ENCODE results near the gene TP63.

Gene TP63

DNA sequence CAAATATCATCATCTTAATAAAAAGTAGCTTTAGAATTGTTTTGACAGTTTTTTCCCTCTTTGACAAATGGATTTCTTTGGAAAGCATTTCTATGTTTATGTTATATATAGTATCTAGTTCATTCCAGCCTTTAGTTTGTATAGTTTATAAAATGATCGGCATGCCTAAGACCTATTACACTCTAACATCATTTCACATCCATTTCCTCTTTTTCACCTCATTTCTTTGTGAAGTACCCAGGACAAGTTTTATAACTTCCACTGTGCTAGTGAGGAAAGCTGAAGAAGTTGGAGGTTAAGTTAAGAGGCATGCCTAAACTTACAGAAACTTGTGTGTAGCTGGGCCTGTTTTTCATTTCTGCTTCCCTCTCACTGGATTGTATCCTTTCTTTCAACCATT is 178.4 kb downstream of the TP63 start:
- no peak for DNase-seq (ENCODE audit: low spot score)

DNA sequence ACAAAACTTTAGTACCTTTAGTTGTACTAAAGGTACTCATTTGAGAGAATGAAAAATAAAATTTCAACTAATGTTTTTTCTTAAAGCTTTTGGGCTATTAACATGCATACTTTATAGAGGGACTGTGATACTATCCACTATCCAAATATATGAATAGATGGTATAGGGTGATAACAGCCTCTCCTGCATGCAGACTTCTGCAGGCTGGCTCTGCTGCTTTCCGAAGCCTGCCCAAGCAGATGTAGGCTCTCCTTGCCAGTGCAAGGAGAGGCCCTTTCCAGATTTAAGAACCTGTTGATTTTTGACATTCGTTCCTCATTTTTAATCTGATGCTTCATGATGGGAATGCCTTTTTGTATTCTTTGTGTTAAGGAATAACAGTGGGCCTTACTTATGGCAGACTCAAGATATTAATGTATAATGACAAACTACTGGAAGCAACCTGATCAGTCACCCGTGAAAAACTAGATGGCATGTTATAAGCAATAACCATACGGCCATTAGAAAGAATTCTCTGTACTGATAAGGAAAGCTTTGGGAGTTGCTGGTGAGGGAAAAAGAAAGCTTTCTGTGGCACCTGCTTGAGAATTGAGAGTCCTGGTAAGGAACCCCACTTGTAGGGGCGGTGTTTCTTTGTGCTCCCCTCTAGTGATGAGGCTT is 181.7 kb downstream of the TP63 start:
- no peak for DNase-seq (ENCODE audit: low spot score)

DNA sequence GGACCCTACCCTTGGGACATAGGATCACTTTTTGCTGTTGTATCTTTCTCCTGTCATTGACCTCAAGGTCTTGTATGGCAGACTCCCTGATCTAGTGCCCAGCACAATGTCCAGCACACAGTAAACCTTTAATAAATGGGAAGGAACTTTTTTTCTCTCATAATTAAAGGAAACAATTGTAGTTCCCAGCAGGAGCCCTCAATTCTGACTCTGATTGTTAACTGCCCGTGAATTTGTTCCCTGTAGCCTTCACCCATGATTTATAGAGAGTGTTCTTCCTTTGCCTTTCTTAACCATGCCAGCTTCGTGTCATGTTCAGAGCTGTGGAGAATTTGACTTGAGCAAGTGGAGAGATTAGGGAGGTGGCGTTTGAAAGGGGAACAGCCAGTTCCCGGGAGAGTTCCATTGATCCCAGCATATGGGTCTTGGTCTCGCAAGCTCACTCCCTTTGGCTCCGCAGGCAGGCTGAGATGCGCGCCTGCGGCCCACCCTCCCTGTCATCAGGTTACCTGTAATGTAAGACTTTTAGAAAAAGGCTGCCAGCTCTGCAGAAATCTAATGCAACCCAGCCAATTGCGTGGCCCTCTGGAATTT is 182.6 kb downstream of the TP63 start:
- no peak for DNase-seq (ENCODE audit: low spot score)

DNA sequence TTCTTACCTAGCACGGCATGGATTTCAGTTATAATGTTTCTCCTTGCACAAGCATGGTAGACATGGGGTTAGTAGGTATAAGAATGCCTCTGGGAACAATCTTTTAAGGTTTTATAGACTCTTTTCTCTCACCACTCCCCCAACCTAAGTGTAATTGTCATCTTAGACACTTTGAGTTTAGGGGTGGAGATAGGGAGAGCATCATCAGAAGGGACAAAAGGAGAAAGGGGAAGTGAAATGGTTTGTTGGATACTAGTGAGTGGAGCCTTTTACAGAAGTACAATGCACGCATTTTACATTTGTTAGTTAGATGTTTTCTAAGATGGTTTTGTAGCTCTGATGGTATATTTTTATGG is 189.2 kb downstream of the TP63 start:
- DNase-seq (ENCODE audit: low spot score): no peak

DNA sequence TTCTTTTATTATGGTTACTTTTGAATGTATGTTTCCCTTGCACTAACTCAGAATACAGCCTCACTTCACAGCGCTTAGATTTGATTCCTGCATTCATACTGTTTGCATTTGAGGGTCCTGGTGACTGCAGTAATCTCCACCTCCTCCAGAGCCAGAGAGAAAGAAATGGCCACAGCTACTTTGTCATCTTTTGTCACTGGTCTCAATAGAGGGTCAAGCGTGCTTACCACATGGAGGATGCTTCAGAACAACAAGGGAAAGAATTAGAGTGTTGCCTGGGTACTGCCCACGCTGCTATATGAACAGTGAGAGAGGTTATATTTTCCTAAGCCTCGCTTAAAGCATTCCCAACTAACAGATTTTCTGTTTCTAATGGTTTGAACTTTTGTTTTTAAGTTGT is 190.1 kb downstream of the TP63 start:
- DNase-seq (ENCODE audit: low spot score): no peak

DNA sequence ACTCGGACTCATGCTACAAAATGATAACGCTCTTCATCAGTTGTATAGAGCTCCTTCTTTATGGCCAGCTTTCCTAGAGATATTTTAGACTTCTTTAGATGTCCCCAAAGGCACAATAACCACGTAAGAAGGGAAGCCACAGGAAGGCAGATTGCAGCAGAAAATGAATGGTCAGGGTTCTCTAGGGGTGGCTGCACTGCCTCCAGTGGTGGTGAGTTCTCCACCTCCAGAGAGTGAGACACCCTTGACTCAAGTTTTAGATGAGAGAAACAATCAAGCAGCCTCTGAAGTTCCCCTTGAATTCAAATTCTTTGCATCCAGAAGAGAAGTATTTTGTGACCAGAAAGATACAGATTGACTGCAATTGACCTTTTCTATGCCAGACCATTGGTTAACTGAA is 191.5 kb downstream of the TP63 start:
- DNase-seq (ENCODE audit: low spot score): no peak

DNA sequence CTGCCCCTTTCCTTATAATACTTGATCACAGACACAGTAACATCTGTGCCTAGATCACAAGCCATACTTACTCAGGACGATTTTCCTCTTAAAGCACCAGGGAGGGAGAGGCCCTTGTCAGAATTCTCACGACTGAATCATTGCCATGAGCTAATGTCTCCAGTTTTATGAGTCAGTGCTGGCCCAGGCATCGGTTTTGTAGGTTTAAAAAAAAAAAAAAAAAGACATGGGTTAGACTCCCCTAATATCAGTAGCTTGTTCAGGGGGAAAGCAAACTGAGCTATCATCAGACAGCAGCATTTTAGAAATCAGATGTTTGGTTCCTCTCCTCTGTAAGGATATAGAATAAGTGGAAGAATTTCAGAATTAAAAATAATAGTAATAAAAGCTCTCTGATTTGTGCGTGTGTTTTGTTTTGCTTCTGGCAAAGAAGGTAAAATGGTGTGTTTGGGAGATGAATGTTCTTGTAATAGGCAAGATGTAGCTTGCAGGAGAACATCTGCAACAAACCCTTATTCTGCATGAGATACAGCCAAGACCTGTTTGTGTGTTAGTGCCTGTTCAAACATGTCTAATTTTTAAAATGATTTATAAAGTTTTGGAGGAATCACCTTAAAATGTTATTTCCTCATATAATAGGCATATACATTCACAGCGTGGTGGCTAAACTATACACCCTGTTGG is 193.6 kb downstream of the TP63 start:
- peak; percentile 17 for DNase-seq (ENCODE audit: low spot score)

DNA sequence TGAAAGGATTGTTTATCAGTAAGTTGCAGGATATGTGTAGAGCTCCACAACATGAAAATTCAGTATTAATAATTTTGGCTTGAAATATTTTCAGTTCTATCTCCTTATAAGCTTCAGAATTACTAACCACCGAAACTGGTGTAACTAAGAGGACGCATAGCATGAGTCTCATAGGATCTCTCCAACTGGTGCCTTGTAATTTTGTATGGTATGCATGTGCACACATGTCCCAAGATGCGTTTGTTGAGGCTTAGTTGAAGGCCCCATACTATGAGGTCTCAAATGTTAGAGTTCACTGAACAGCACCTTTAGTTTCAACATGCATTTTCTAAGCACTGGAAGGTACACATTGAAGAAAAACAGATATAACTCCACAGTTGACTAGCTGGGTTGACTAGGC is 195.4 kb downstream of the TP63 start:
- no peak for DNase-seq (ENCODE audit: low spot score)

DNA sequence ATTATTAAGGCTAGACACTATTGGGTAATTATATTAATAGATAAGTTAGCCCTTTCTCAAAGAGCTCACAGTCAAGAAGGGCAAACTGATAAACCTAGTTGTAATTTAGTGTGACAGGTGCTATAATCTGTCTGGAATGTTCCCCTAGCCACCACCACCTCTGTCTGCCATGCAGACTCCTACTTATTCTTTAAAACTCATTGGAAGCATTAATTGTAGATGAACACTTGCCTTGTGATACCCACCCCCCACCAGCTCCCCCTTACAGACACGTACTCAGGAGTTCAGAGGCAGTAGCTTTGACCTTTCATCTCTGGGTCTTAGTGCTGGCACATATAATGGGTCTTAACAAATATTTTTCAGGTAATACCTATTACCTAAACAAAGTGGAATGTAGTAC is 195.9 kb downstream of the TP63 start:
- DNase-seq (ENCODE audit: low spot score): no peak

DNA sequence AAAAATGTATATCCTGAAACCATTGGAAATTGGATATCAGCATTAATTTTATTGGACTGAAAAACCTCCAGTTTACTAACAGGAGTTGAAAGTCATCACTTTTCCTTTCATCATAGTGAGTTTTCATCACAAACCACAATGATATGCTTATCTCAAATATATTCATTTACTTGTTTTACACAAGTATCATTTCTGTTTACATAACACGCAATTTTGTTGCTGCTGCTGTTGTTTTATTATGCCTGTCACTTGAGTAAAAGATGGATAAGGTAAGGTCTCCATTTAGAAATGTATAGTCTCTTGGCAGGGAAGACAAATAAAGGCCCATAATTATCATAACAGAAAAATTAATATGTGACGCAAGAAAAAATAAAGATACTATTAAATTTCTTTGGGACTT is 199.2 kb downstream of the TP63 start:
- DNase-seq (ENCODE audit: low spot score): no peak

DNA sequence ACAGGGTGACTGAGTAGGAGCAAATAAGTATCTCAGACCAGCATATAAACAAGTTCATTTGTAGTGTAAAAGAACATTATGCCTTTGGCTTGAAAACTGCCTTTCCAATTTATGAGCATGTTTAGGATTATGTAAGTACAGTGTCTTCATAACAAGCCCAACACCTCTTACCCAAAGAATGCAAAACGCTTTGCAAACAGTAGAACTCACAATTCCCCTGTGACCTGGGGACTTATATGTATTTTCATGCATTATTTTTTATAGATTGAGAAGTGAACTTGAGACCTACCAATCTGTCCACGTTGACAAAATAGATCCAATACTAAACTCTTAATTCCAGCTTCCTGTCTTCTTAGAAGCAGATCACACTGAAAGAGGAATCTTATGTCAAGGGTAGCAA is 202.1 kb downstream of the TP63 start:
- DNase-seq (ENCODE audit: low spot score): no peak

DNA sequence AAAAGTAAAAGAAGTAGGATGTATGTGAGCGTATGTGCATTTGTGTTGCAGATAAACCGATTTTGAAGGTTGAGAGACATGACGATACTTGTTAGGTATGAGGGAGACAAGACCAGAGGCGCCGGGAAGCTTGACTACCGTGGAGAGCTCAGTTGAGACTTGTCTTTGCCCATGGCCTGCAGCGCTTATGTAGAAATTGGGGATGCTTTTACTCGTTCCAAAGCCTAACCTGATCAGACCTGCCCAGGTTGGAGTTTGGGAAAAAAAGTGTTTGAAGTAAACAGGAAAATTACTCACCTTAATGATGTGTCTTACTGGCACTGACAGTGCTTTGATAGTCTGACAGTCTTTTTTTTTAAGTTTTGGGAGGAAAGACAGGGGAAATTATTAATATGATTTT is 202.8 kb downstream of the TP63 start:
- no peak for DNase-seq (ENCODE audit: low spot score)

DNA sequence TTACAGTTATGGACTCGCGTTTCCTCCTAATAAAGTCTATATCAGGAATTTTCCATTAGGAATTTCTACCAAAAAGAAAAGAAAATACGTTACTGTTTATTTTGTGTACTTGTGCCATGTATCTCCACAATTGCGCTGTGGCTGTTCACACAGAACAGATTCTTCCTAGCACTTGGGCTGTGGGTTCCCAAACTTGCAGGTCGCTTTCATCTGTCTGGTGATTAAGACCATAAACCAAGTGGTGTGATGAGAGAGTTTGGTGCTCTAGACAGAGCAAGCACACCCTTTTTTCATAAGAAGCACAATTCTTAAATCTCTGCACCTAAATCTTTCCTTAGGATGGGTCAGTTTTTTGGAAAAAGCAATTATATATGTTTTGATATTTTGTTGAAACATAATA is 203.3 kb downstream of the TP63 start:
- DNase-seq (ENCODE audit: low spot score): no peak

DNA sequence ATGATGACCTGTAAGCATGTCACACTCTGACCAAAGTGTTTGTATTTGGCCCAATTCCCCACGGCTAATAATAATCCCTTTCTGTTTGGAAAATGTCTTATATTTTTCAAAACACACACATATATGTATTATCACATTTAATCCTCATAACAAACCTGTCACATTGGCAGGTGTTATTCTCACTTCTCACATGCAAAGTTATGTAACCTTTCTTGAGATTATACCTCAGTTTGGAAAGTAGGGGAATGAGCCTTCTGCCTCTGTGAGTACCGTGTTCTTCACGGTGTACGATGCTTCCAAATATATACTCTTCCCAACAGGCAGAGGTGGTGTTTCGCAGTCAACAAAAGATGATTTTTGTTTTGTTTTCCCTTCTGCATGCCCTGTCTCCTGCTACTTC is 205.6 kb downstream of the TP63 start:
- DNase-seq (ENCODE audit: low spot score): no peak

DNA sequence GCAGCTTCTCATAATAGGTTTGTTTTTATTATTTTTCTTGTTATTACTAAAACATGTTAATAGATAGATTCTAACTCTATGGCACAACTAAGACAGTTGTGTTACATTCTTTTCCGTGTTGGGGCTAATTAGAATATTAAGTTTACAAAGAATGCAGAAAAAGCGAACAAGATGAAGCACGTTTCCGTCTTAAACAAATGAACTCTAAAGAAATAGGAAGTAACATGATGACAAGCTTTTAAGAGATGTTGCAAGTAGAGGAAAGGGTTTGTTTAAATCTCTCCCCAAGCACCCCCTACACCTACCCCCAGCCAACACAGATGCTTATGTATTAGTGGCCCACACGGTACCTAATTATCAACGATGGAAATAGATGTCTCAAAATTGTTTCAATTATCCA is 207.1 kb downstream of the TP63 start:
- no peak for DNase-seq (ENCODE audit: low spot score)

DNA sequence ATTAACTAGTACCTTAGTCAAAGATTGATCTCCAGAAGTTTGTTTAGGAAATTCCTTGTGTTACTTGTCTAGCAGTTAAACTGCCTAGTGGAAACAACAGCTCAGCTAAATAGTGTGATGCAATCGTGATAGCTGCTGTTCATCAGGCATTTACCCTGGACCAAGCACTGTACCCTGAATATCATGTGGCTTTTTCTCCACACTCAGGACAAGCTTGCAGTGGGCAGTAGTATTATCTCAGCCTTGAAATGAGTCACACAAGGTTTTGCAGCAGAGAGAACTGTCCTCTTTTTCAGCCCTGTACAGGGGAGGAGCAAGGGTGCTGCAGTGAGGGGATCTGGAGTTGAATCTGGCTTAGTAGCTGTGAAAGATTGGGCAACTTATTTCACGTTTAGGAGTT is 208.4 kb downstream of the TP63 start:
- DNase-seq (ENCODE audit: low spot score): no peak

DNA sequence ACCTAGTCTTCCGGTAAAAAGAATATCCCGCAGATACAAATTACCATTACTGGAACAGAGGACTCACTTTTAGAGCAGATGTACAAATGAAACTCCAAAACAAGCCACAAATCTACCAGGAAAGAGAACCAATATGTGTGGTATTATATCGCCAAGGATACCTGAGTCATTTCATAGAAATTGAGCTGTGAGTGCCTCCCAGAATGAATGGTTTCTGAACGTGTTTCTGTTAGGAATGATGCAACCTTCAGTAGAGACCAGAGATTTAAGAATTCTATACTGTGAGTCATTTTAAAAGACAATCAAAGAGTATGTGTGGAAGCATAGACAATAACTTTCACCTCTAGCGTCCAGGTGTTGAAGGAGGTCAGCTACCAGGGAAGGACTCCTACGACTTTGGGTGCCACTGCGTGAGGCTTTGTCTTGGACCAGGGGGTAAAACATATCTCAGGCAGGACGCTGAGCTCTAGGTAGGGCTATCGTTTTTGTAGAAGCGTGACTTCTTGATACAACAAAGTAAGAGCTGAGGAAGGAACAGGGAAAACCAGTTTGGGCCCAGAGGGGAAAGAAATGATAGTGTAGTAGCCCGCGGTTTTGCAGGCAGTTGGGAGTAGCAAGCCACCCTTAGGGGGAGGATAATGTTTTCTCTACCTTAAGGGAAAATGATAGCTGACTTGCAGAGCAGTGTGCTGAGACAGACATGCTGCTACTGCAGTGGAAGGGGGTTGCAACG is 210.4 kb downstream of the TP63 start:
- DNase-seq (ENCODE audit: low spot score): no peak

DNA sequence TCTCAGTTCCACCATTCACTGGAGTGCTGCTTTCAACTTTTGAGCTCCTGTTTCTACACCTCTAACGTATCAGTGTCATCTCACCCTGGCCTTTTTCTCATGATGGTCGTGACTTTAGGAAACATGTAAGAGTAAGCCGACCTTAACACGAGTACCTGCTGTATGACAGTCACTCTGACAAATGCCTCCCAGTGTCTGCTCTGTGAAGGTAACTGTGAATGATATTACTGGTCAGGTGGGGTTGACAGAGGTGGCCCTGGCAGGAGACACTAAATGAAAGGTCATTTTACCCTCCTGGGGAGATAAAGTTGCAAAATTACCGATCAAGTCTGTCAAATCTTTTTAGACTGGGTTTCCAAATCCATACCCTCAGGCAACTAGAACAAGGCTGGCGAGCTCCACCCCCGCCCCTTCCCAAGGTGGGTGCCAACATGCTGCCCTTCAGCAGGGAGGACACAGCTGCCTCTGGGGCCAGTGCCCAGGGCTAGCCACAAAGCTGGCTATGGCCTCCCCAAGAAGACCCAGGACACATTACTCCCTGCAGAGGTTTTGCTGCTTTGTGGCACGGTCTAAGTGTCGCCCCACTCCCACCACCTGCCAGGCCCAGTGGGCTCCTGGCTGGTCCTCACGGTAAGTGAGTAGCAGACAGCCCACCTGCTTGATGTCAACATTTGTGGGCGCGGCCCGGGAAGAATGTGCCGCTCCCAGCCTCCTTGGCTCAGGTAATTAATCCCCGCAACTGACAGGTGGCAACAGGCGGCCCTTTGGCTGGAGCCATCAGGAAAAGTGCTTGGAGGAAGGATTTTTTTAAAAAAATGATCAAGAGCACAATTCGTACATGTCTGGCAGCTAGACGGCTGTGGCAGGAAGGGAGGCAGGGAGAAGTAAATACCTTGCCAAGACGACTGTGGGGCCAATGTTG is 211.8 kb downstream of the TP63 start:
- no peak for DNase-seq (ENCODE audit: low spot score)

DNA sequence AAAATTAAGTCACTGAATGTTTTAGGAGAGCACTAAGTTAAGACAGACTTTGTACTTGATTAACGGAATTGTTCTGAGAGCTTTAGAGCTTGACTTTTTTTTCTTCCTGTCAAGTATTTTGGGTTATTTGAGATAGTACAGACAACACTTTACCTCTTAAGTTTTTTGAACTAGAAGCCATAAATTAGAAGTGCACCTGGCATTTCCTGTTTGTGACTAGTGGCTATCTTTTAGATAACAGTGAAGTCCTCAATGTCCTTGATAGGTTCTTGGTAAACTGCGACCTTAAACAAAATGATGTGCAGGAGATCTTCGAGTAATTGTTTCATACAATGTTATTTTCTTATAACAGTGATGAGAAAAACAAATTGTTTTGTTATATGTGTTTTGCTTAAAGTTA is 213.9 kb downstream of the TP63 start:
- no peak for DNase-seq (ENCODE audit: low spot score)

DNA sequence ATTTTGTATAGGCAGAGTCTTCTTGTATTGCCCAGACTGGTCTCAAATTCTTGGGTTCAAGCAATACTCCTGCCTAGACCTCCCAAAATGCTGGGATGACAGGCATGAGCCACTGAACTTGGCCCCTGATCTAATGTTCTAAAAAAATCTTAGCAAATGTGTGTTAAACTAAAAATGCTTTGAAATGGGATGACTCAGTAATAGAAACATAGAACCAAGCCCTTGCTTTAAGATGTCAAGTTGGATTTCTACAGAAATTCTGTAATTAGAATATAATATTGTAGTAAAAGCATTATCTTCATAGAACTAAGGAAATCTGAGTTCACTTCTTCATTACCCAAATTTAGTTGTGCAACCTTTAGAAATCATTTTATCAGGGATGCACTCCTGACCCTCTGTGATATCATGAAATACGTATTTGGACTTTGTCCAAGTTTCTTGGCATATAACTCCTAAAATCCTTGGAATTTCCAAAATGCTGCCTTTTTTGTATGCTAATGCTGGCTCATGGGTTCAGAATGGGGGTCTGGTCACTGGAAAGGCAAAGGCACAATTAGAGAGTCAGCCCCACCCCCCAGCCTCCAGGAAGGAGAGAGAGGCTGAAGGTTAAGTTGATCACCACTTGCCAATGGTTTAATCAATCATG is 217.3 kb downstream of the TP63 start:
- DNase-seq (ENCODE audit: low spot score): no peak

DNA sequence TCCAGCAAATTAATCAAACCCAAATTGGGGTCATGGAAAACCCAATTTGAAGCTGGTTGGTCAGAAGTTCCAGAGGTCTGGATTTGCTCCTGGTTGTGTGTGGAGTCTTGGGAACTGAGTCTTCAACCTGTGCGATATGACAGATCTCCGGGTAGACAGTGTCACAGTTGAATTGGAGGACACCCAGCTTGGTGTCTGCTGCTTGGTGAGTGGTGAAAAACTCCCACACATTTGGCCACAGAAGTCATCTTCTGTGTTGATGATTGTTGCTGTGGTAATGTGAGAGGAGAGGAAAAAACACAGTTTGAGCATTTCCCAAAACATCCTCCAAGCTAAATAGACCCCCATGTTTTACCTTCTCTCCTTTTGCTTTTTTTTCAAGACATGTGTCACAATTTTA is 218.1 kb downstream of the TP63 start:
- DNase-seq (ENCODE audit: low spot score): no peak

DNA sequence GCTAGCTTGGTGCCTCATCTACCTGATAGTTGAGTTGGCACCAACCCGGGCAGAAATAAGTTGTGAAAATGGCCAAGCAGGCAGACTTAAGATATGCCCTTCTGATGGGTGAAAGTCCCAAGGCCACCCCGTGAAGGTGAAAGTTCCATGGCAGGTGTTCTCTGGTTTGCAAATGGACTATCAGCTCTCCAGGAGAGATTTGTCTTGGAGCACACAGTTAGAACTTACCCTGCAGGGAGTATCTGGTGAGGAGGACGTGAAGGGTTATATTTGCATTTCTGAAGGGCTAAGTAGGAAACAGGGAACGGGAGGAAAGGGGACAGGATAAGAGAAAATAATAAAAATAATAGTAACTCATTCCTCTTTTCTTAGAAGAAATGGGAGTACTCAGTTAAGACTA is 220.5 kb downstream of the TP63 start:
- DNase-seq (ENCODE audit: low spot score): no peak

Data from hepatic stellate cell (primary cell).